SK-N-SH treated with all-trans-retinoic acid at 6 μM for 48 hours (cell line): ENCODE data around the gene PRKAG1.

Source experiments
- ATAC-seq: fragments of 200-7000 bp; cut with Tn5 transposase; 3 replicates; pipeline ENCODE4 v1.9.1; 2020; ENCODE audit warnings: mild to moderate bottlenecking, moderate library complexity
- ARNTL ChIP-seq: fragments of 450-650 bp; formaldehyde crosslinking; IDR thresholded peaks from 2 replicates; pipeline ENCODE4 v1.5.0; 2020; ENCODE audit warnings: low read depth, mild to moderate bottlenecking, moderate library complexity, borderline replicate concordance
- BACH2 ChIP-seq: fragments of 250-450 bp; sonication (Bioruptor Pico); IDR thresholded peaks from 2 replicates; pipeline ENCODE4 v1.9.0; 2021; ENCODE audit warnings: mild to moderate bottlenecking, borderline replicate concordance
- CREB5 ChIP-seq: fragments of 250-450 bp; sonication (Bioruptor Pico); IDR thresholded peaks from 2 replicates; pipeline ENCODE4 v1.5.1; 2020; ENCODE audit warnings: low read depth, mild to moderate bottlenecking, moderate library complexity
- CSDC2 ChIP-seq: fragments of 250-450 bp; sonication (Bioruptor Pico); IDR thresholded peaks from 2 replicates; pipeline ENCODE4 v1.5.0; 2020; ENCODE audit warnings: mild to moderate bottlenecking, moderate library complexity
- CSRNP3 ChIP-seq: fragments of 250-450 bp; sonication (Bioruptor Pico); IDR thresholded peaks from 2 replicates; pipeline ENCODE4 v1.5.1; 2021; ENCODE audit warnings: mild to moderate bottlenecking, moderate library complexity
- ESRRG ChIP-seq: fragments of 250-450 bp; sonication (Bioruptor Pico); IDR thresholded peaks from 2 replicates; pipeline ENCODE4 v1.6.1; 2021; ENCODE audit warnings: mild to moderate bottlenecking
- GLIS3 ChIP-seq: fragments of 250-450 bp; sonication (Bioruptor Pico); IDR thresholded peaks from 2 replicates; pipeline ENCODE4 v1.5.0; 2020; ENCODE audit warnings: mild to moderate bottlenecking, moderate library complexity
- ISL1 ChIP-seq: fragments of 250-450 bp; sonication (Bioruptor Pico); IDR thresholded peaks from 2 replicates; pipeline ENCODE4 v2.1.2; 2022; ENCODE audit warnings: mild to moderate bottlenecking, moderate library complexity
- OSR1 ChIP-seq: fragments of 250-450 bp; sonication (Bioruptor Pico); IDR thresholded peaks from 2 replicates; pipeline ENCODE4 v1.8.0; 2022; ENCODE audit warnings: moderate library complexity, mild to moderate bottlenecking, inconsistent platforms
- PATZ1 ChIP-seq: fragments of 250-450 bp; sonication (Bioruptor Pico); IDR thresholded peaks from 2 replicates; pipeline ENCODE4 v1.8.0; 2020; ENCODE audit warnings: mild to moderate bottlenecking, moderate library complexity, borderline replicate concordance
- POU6F1 ChIP-seq: fragments of 250-450 bp; sonication (Bioruptor Pico); IDR thresholded peaks from 2 replicates; pipeline ENCODE4 v1.8.0; 2021; ENCODE audit warnings: low read depth, mild to moderate bottlenecking, moderate library complexity, borderline replicate concordance
- PPARA ChIP-seq: fragments of 250-450 bp; sonication (Bioruptor Pico); IDR thresholded peaks from 2 replicates; pipeline ENCODE4 v1.5.0; 2020; ENCODE audit warnings: mild to moderate bottlenecking, borderline replicate concordance
- RARB ChIP-seq: fragments of 250-450 bp; sonication (Bioruptor Pico); IDR thresholded peaks from 2 replicates; pipeline ENCODE4 v1.8.0; 2021; ENCODE audit warnings: mild to moderate bottlenecking, moderate library complexity
- SNAI2 ChIP-seq: fragments of 250-450 bp; sonication (Bioruptor Pico); IDR thresholded peaks from 2 replicates; pipeline ENCODE4 v1.5.0; 2020; ENCODE audit warnings: mild to moderate bottlenecking, moderate library complexity
- TCF4 ChIP-seq: fragments of 250-450 bp; sonication (Bioruptor Pico); IDR thresholded peaks from 2 replicates; pipeline ENCODE4 v1.8.0; 2021; ENCODE audit warnings: mild to moderate bottlenecking, moderate library complexity, borderline replicate concordance
- TOX ChIP-seq: fragments of 250-450 bp; sonication (Bioruptor Pico); IDR thresholded peaks from 2 replicates; pipeline ENCODE4 v1.8.0; 2021; ENCODE audit warnings: mild to moderate bottlenecking, moderate library complexity, borderline replicate concordance
- TSHZ2 ChIP-seq: fragments of 250-450 bp; sonication (Bioruptor Pico); IDR thresholded peaks from 2 replicates; pipeline ENCODE4 v1.5.0; 2020; ENCODE audit warnings: mild to moderate bottlenecking, moderate library complexity
- ZC3H10 ChIP-seq: fragments of 250-450 bp; sonication (Bioruptor Pico); IDR thresholded peaks from 2 replicates; pipeline ENCODE4 v1.5.1; 2021; ENCODE audit warnings: mild to moderate bottlenecking, moderate library complexity
- ZFP3 ChIP-seq: fragments of 250-450 bp; sonication (Bioruptor Pico); IDR thresholded peaks from 2 replicates; pipeline ENCODE4 v1.5.0; 2020; ENCODE audit warnings: mild to moderate bottlenecking, moderate library complexity
- ZFP30 ChIP-seq: fragments of 450-650 bp; formaldehyde crosslinking; IDR thresholded peaks from 2 replicates; pipeline ENCODE4 v1.5.0; 2022; ENCODE audit warnings: mild to moderate bottlenecking, moderate library complexity
- ZNF565 ChIP-seq: fragments of 450-650 bp; formaldehyde crosslinking; conservative IDR thresholded peaks from 2 replicates; pipeline ENCODE4 v1.5.0; 2020; ENCODE audit warnings: low read depth, mild to moderate bottlenecking, moderate library complexity
- ZNF8 ChIP-seq: fragments of 450-650 bp; formaldehyde crosslinking; IDR thresholded peaks from 2 replicates; pipeline ENCODE4 v1.5.0; 2020; ENCODE audit warnings: mild to moderate bottlenecking, moderate library complexity

Gene PRKAG1

GRCh38 chr12:49032276-49032675, 13.7 kb upstream of the PRKAG1 start:
- no peak for ATAC-seq
- no peak for TF ChIP-seq ZC3H10 (CRISPR knock-in tag)
- TF ChIP-seq ISL1 (CRISPR knock-in tag): no peak
- TF ChIP-seq CSRNP3 (CRISPR knock-in tag): no peak
- TF ChIP-seq OSR1 (CRISPR knock-in tag): no peak
- TF ChIP-seq ZNF8: no peak
- no peak for TF ChIP-seq ARNTL (CRISPR knock-in tag)

GRCh38 chr12:49031573-49032161, 13.1 kb upstream of the PRKAG1 start:
- no peak for ATAC-seq
- TF ChIP-seq ZNF8: no peak
- no peak for TF ChIP-seq GLIS3 (CRISPR knock-in tag)
- TF ChIP-seq POU6F1 (CRISPR knock-in tag): no peak
- TF ChIP-seq ZFP30 (CRISPR knock-in tag): no peak
- no peak for TF ChIP-seq TSHZ2 (CRISPR knock-in tag)
- TF ChIP-seq SNAI2 (CRISPR knock-in tag): no peak
- no peak for TF ChIP-seq ISL1 (CRISPR knock-in tag)
- TF ChIP-seq PATZ1 (CRISPR knock-in tag): no peak
- no peak for TF ChIP-seq RARB (CRISPR knock-in tag)
- TF ChIP-seq CREB5 (CRISPR knock-in tag): no peak
- no peak for TF ChIP-seq TOX (CRISPR knock-in tag)
- no peak for TF ChIP-seq CSDC2 (CRISPR knock-in tag)
- TF ChIP-seq BACH2 (CRISPR knock-in tag): no peak
- TF ChIP-seq TCF4 (CRISPR knock-in tag): no peak
- TF ChIP-seq PPARA (CRISPR knock-in tag): no peak
- no peak for TF ChIP-seq ESRRG

GRCh38 chr12:49030714-49031572, 12.4 kb upstream of the PRKAG1 start:
- no peak for ATAC-seq
- no peak for TF ChIP-seq ZNF565
- no peak for TF ChIP-seq TCF4 (CRISPR knock-in tag)
- TF ChIP-seq PPARA (CRISPR knock-in tag): no peak
- TF ChIP-seq PATZ1 (CRISPR knock-in tag): no peak
- no peak for TF ChIP-seq OSR1 (CRISPR knock-in tag)
- TF ChIP-seq RARB (CRISPR knock-in tag): no peak
- TF ChIP-seq ESRRG: no peak
- no peak for TF ChIP-seq CSRNP3 (CRISPR knock-in tag)
- no peak for TF ChIP-seq SNAI2 (CRISPR knock-in tag)
- TF ChIP-seq ZFP3 (CRISPR knock-in tag): no peak
- TF ChIP-seq TOX (CRISPR knock-in tag): no peak
- TF ChIP-seq CSDC2 (CRISPR knock-in tag): no peak
